ENCODE data around the gene PIN1. TPM values are rescaled to one million over a fixed set of nuclear protein-coding genes. Genes with fewer than 3 reads are reported as not detected.

Gene PIN1
- total and polyA plus RNA-seq, 7 donors = 49.6 to 81.1 (median 63.9) TPM

DNA sequence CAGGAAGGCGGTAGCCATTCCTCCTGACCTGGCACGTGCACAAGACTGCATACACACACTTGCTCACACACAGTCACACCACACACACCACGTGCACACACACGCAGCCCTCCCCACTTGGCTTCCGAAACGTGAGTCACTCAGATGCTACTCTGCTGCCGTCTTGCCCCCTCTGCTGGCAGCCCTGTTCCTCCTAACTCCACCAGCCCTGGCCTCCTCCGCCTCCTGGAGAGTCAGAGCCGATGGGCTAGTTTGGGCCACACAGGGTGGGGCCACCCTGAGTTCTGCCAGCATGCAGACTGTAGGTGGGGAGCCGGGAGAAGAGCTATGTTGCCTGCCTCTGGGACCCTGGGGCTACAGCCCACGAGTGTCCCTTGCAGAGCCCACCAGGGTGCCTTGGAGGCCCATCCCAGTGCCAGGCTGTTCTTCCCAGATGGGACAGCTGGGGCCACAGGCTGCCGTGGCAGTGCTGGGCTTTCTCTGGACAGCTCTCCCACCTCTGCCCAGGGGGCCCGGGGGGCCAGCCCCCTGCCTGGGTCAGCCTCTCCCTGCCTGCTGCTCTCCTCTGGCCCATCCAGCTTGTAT is 12.1 kb downstream of the PIN1 start:
- DNase-seq (peak; percentile 67 to 71), ATAC-seq (peak; percentile 37 to 76 (median 62))
- peaks cover 3 to 66% of the 10 kb centered on the region in 2 donors for H3K36me3 ChIP-seq (ENCODE audit: insufficient read depth in 1 of 2, low read depth in 1 of 2)
- TF ChIP-seq CTCF (IDR thresholded peaks at IDR 0.05) = peak; percentile 11
- intact Hi-C loops (cut with DNase I) = no loop called here
- WGBS, 3 donors = 51 to 57% (median 57%) methylated on average over 12 to 13 of the region's 13 CpGs
- no peak overlapping the region for H3K4me3 ChIP-seq
- H3K27ac ChIP-seq = no peak overlapping the region
- no peaks in the 10 kb centered on the region for H3K4me1 ChIP-seq
- no peaks in the 10 kb centered on the region for H3K27me3 ChIP-seq (ENCODE audit: insufficient read depth in 3 of 3, low read length in 2 of 3)
- H3K9me3 ChIP-seq = peaks cover 7% of the 10 kb centered on the region

DNA sequence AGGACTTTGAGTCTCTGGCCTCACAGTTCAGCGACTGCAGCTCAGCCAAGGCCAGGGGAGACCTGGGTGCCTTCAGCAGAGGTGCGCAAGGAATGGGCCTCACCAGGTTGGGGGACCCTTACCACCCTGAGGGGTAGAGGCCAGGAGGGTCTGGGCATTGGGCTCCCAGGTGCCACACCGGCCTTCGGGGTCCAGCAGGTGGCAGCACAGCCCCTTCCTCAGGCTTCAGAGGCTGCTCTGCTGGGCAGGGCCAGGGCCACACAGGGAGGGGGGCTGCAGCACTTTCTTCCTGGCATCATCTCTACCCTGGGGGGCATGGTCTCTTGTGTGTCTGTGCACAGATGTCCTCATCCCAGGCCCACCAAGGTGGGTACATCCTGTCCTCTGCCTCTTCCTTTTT is 12.9 kb downstream of the PIN1 start:
- Histone ChIP-seq H3K36me3 (ENCODE audit: insufficient read depth in 1 of 2, low read depth in 1 of 2) (peaks cover 3 to 58% of the 10 kb centered on the region in 2 donors), H3K27me3 (ENCODE audit: insufficient read depth in 3 of 3, low read length in 2 of 3) (no peaks in the 10 kb centered on the region), H3K27ac (no peak overlapping the region), H3K4me1 (no peaks in the 10 kb centered on the region), H3K9me3 (peaks cover 7% of the 10 kb centered on the region), H3K4me3 (no peak overlapping the region)
- ATAC-seq (no peak), DNase-seq (no peak)
- 72 to 78% (median 76%) methylated on average over 4 of the region's 4 CpGs for WGBS, 3 donors
- intact Hi-C loops (cut with DNase I) = no loop called here
- TF ChIP-seq CTCF (IDR thresholded peaks at IDR 0.05) = no peak

- Histone ChIP-seq H3K27ac (no peak overlapping the region), H3K36me3 (ENCODE audit: insufficient read depth in 1 of 2, low read depth in 1 of 2) (peaks cover 0 to 51% of the 10 kb centered on the region in 2 donors), H3K4me3 (no peak overlapping the region), H3K4me1 (no peaks in the 10 kb centered on the region), H3K9me3 (peaks cover 2% of the 10 kb centered on the region), H3K27me3 (ENCODE audit: insufficient read depth in 3 of 3, low read length in 2 of 3) (no peaks in the 10 kb centered on the region)
- WGBS, 3 donors = 76 to 81% (median 80%) methylated on average over 20 to 23 of the region's 23 CpGs
- intact Hi-C loops (cut with DNase I) = no loop called here
- TF ChIP-seq CTCF (IDR thresholded peaks at IDR 0.05) = no peak
- DNase-seq = no peak
- no peak for ATAC-seq
Measured at GRCh38 chr19:9848762-9849161, 13.6 kb downstream of the PIN1 start.

DNA sequence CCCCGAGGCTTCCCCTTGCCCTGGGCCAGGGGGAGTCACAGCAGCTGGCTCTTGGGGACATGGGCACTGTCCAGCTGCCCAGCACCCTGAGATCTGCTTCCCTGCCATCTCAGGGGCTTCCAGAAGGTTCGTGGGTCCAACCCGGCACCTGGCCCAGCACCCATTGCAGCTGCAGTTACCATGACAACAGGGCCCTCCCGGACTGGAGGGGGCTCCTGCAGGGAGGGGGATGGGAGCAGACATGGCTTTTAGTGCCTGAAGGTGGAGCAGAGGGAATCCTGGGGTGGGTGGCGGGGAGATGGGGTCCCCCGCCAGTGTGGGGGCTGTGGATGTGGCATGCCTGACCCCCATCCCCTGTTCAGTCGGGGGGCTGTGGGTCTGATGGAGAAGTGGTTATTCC is 14.7 kb downstream of the PIN1 start:
- Histone ChIP-seq H3K4me3 (no peak overlapping the region), H3K4me1 (no peaks in the 10 kb centered on the region), H3K27me3 (ENCODE audit: insufficient read depth in 3 of 3, low read length in 2 of 3) (no peaks in the 10 kb centered on the region), H3K9me3 (no peaks in the 10 kb centered on the region), H3K27ac (no peak overlapping the region), H3K36me3 (ENCODE audit: insufficient read depth in 1 of 2, low read depth in 1 of 2) (peaks cover 0 to 40% of the 10 kb centered on the region in 2 donors)
- ATAC-seq (no peak), DNase-seq (no peak)
- intact Hi-C loops (cut with DNase I) = no loop called here
- TF ChIP-seq CTCF (IDR thresholded peaks at IDR 0.05) = no peak
- 66 to 69% (median 67%) methylated on average over 7 of the region's 7 CpGs for WGBS, 3 donors

Data from psoas muscle (tissue), 8 donors.